ENCODE measurements around the gene ORC2. TPM values are rescaled to one million over a fixed set of nuclear protein-coding genes. Genes with fewer than 3 reads are reported as not detected.

ORC2 gene
- total and polyA plus RNA-seq, 3 experiments from 2014 or later: 8.5 to 51.9 (median 47.9) TPM

DNA sequence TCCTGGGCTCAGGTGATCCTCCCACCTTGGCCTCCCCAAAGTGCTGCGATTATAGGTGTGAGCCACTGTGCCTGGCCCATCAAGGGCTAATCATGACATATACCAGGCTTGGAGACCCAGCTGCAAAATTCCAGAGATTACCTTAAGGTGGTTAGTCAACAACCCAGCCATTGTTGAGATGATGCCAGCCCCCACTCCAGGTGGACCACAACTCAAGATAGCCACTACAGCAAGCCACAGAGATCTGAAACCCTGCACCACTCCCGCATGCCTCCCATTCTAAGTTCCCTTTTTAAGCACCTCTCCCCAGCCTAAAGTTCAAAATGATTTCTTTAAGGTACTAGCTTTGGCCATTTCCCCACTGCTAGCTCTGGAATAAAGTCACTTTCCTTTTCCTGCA, 94.4 kb downstream of the ORC2 start:
- H3K27me3 ChIP-seq (ENCODE audit: insufficient read depth, low read length, poor library complexity, severe bottlenecking): no peaks in the 10 kb centered on the region
- H3K36me3 ChIP-seq (ENCODE audit: insufficient read depth, low read length): no peaks in the 10 kb centered on the region
- Mint-ChIP-seq H3K27ac (peak overlapping the region; percentile 15 to 96 (median 65)), H3K4me3 (peak overlapping the region in 2 of 7 donors; percentile 62 to 63), H3K9me3 (no peaks in the 10 kb centered on the region), H3K36me3 (peaks cover under 1 to 45% (median 5%) of the 10 kb centered on the region in 3 donors), H3K27me3 (peaks cover 0 to 6% of the 10 kb centered on the region in 2 donors), H3K4me1 (peaks cover 13 to 23% (median 20%) of the 10 kb centered on the region in 3 donors)
- no peak for DNase-seq
- H3K4me1 ChIP-seq (ENCODE audit: insufficient read depth, low read length): peaks cover 15% of the 10 kb centered on the region
- ChIA-PET CTCF (interaction anchor here (1.4 kb wide), 1 partner anchor 363 kb away, joined by 4 read pairs; no protein-coding TSS in a partner anchor), POLR2A (interaction anchor here (0.6 to 1.2 kb wide), 2 partner anchors 9 to 20 kb away, joined by 3 to 5 read pairs; partner anchors contain the start of genes NIF3L1 and PPIL3)
- no peak overlapping the region for H3K4me3 ChIP-seq (ENCODE audit: low read length)
- no peaks in the 10 kb centered on the region for H3K9me3 ChIP-seq (ENCODE audit: low read length)
- peak overlapping the region; percentile 9 for H3K27ac ChIP-seq (ENCODE audit: low read depth, low read length)

DNA sequence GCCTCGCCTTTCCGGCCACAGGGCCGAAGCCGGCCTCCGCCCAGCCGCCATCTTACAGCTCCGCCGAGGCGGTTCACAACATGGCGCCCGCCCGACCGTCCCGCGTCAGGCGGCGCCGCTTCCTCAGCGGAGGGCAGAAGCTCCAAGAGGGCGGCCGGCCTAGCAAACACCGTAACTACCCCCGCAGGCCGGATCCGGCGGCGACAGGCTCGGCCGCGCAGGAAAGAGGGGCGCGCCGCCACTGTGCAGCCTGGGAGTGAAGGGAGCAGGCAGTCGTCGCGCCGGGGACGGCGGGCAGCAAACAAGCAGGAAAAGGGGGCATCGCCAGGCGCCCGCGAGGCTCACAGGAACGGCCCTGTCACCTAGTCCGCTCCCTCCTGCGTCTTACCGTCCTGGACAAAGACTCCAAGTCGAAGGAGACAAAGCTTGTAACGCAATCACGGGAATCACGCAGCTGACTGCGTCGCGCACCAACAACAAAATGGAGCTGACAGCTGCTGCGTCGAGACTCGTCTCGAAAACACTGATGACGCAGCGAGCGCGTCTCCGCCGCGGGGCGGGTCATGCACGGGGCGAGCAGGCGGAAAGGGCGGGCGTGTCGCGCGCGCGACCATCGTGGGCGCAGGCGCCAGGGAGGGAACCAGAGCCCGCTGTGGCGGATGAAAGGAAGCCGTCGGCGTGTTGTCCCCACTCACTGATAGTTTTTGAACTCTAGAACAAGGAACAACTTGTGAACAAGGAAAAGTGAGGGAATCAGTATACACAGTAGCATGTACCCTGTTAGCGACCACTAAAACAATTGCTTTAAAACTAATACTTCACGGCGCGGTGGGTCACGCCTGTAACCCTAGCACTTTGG, 99.1 kb downstream of the ORC2 start, which contains the start of gene CLK1:
Gene CLK1, minus strand, starts transcription at position 483 of the 859 bp plus-strand sequence. CDS start 2,796 bp downstream, outside the sequence.
- Histone ChIP-seq H3K4me1 (ENCODE audit: insufficient read depth, low read length) (peaks cover 28% of the 10 kb centered on the region), H3K4me3 (ENCODE audit: low read length) (peak within 1 kb of the TSS; percentile 100), H3K9me3 (ENCODE audit: low read length) (no peaks in the 10 kb centered on the region), H3K27me3 (ENCODE audit: insufficient read depth, low read length, poor library complexity, severe bottlenecking) (no peaks in the 10 kb centered on the region), H3K27ac (ENCODE audit: low read depth, low read length) (peak within 1 kb of the TSS; percentile 100), H3K36me3 (ENCODE audit: insufficient read depth, low read length) (peaks cover 17% of the 10 kb centered on the region)
- Mint-ChIP-seq H3K27ac (peak within 1 kb of the TSS; percentile 92 to 100 (median 100)), H3K9me3 (no peaks in the 10 kb centered on the region), H3K27me3 (peaks cover 0 to 20% of the 10 kb centered on the region in 2 donors), H3K4me3 (peak within 1 kb of the TSS; percentile 92 to 99 (median 94)), H3K36me3 (peaks cover 24 to 61% (median 27%) of the 10 kb centered on the region in 3 donors), H3K4me1 (peaks cover 40 to 51% (median 49%) of the 10 kb centered on the region in 3 donors)
- DNase-seq: peak; percentile 92 to 98 (median 94)
- POLR2A ChIA-PET: interaction anchor here (0.5 to 3.2 kb wide), 29 partner anchors 9 to 916 kb away, joined by 3 to 90 read pairs (median 5); partner anchors contain the start of genes ALS2, BZW1, CASP10 and CASP8
- CTCF ChIA-PET: interaction anchor here (0.6 to 2.2 kb wide), 13 partner anchors 15 to 368 kb away, joined by 3 to 15 read pairs (median 4); partner anchors contain the start of genes HYCC2, NDUFB3, NIF3L1 and ORC2

DNA sequence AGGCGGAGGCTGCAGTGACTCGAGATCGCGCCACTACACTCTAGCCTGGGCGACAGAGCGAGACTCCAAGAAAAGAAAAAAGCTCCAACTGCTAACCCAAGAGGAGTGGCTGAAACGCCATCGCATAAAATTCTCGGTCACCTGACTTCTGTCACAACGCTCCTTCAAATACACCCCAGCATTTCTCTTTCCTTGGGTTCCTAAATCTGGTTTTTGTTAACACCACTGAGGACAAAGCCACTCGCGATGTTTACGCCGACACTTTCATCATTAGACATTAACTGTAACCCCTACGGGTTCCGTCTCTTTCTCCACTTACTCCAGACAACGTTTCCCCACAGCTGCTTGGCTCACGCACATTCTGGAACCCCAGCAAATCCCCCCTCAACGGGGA, 99.7 kb downstream of the ORC2 start:
- H3K27me3 Mint-ChIP-seq: peaks cover 0 to 20% of the 10 kb centered on the region in 2 donors
- H3K4me3 Mint-ChIP-seq: peak overlapping the region; percentile 92 to 99 (median 94)
- no peaks in the 10 kb centered on the region for H3K9me3 ChIP-seq (ENCODE audit: low read length)
- H3K36me3 ChIP-seq (ENCODE audit: insufficient read depth, low read length): peaks cover 23% of the 10 kb centered on the region
- peaks cover 30% of the 10 kb centered on the region for H3K4me1 ChIP-seq (ENCODE audit: insufficient read depth, low read length)
- peak overlapping the region; percentile 100 for H3K4me3 ChIP-seq (ENCODE audit: low read length)
- ChIA-PET POLR2A (interaction anchor here (0.5 to 3.2 kb wide), 24 partner anchors 9 to 587 kb away, joined by 3 to 90 read pairs (median 6); partner anchors contain the start of genes BZW1, CASP10, CASP8 and CFLAR), CTCF (interaction anchor here (0.6 to 2.2 kb wide), 13 partner anchors 15 to 369 kb away, joined by 3 to 15 read pairs (median 4); partner anchors contain the start of genes HYCC2, NDUFB3, NIF3L1 and ORC2)
- peak overlapping the region; percentile 92 to 100 (median 100) for H3K27ac Mint-ChIP-seq
- no peaks in the 10 kb centered on the region for H3K27me3 ChIP-seq (ENCODE audit: insufficient read depth, low read length, poor library complexity, severe bottlenecking)
- peaks cover 26 to 62% (median 31%) of the 10 kb centered on the region in 3 donors for H3K36me3 Mint-ChIP-seq
- H3K27ac ChIP-seq (ENCODE audit: low read depth, low read length): peak overlapping the region; percentile 100
- no peaks in the 10 kb centered on the region for H3K9me3 Mint-ChIP-seq
- peak in 2 of 5 donors; percentile 16 to 58 for DNase-seq
- H3K4me1 Mint-ChIP-seq: peaks cover 42 to 51% (median 49%) of the 10 kb centered on the region in 3 donors

DNA sequence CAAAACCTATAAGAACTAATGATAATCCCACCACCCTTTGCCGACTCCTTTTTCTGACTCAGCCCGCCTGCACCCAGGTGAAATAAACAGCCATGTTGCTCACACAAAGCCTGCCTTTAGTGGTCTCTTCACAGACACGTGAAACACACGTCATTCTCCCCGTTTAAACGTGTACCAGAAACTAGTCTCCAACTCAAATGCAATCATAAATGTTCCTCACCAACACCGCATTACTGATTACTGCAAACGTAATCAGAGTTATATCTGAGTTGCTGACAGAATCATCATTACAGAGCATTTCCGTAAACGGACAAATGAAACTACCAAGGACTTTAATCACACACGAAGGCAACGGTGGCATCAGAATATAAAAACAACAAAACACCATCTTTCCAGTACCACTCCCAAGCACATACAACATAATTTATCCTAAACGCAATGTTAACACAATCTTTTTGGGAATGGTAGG, 100.9 kb downstream of the ORC2 start:
- CTCF ChIA-PET: interaction anchor here (1.4 kb wide), 1 partner anchor 25 kb away, joined by 5 read pairs; no protein-coding TSS in a partner anchor
- H3K4me3 ChIP-seq (ENCODE audit: low read length): peak overlapping the region; percentile 100
- peaks cover 38% of the 10 kb centered on the region for H3K4me1 ChIP-seq (ENCODE audit: insufficient read depth, low read length)
- Mint-ChIP-seq H3K27ac (peak overlapping the region; percentile 92 to 100 (median 100)), H3K9me3 (no peaks in the 10 kb centered on the region), H3K27me3 (peaks cover 0 to 20% of the 10 kb centered on the region in 2 donors), H3K4me3 (peak overlapping the region; percentile 92 to 99 (median 94)), H3K36me3 (peaks cover 36 to 73% (median 40%) of the 10 kb centered on the region in 3 donors), H3K4me1 (peaks cover 51 to 59% (median 58%) of the 10 kb centered on the region in 3 donors)
- H3K9me3 ChIP-seq (ENCODE audit: low read length): no peaks in the 10 kb centered on the region
- POLR2A ChIA-PET: interaction anchor here (3.2 kb wide), 1 partner anchor 149 kb away, joined by 26 read pairs; no protein-coding TSS in a partner anchor
- peak; percentile 30 to 78 (median 75) for DNase-seq
- H3K27ac ChIP-seq (ENCODE audit: low read depth, low read length): peak overlapping the region; percentile 100
- no peaks in the 10 kb centered on the region for H3K27me3 ChIP-seq (ENCODE audit: insufficient read depth, low read length, poor library complexity, severe bottlenecking)
- peaks cover 35% of the 10 kb centered on the region for H3K36me3 ChIP-seq (ENCODE audit: insufficient read depth, low read length)

DNA sequence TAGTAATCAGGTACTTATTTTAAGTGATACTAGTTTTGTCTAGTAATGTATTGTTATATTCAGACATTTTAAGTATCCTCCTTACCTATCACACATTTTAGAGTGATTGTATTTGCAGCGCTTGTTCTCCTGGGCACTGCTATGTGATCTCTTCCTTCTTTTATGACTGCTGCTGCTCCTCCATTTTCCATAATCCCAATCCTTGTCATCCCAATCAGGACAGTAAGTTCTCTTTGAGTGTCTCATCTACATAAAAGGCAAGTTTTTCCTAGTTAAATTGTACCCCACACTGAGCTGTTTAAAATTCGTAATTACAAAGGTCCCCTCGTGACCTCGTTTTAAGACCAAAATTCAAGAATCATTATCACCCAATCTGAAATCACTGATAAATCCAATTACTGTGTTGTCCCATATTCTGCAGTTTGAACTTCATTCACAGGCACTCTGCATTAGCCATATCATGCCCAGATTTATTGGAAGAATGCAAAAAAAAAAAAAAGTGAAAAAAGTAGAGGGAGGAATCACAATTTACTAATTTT, 101.8 kb downstream of the ORC2 start:
- no peaks in the 10 kb centered on the region for H3K9me3 Mint-ChIP-seq
- H3K4me3 Mint-ChIP-seq: peak overlapping the region; percentile 92 to 99 (median 94)
- Histone ChIP-seq H3K9me3 (ENCODE audit: low read length) (no peaks in the 10 kb centered on the region), H3K36me3 (ENCODE audit: insufficient read depth, low read length) (peaks cover 44% of the 10 kb centered on the region), H3K27me3 (ENCODE audit: insufficient read depth, low read length, poor library complexity, severe bottlenecking) (no peaks in the 10 kb centered on the region), H3K4me3 (ENCODE audit: low read length) (peak overlapping the region; percentile 100), H3K4me1 (ENCODE audit: insufficient read depth, low read length) (peaks cover 42% of the 10 kb centered on the region), H3K27ac (ENCODE audit: low read depth, low read length) (peak overlapping the region; percentile 100)
- no peak for DNase-seq
- ChIA-PET POLR2A (interaction anchor here (0.7 kb wide), 2 partner anchors 16 to 140 kb away, joined by 3 to 4 read pairs; no protein-coding TSS in a partner anchor), CTCF (interaction anchor here (0.7 kb wide), 1 partner anchor 207 kb away, joined by 3 read pairs; no protein-coding TSS in a partner anchor)
- peaks cover 60 to 67% (median 66%) of the 10 kb centered on the region in 3 donors for H3K4me1 Mint-ChIP-seq
- peaks cover 0 to 20% of the 10 kb centered on the region in 2 donors for H3K27me3 Mint-ChIP-seq
- peaks cover 39 to 77% (median 47%) of the 10 kb centered on the region in 3 donors for H3K36me3 Mint-ChIP-seq
- H3K27ac Mint-ChIP-seq: peak overlapping the region; percentile 61 to 100 (median 100)

DNA sequence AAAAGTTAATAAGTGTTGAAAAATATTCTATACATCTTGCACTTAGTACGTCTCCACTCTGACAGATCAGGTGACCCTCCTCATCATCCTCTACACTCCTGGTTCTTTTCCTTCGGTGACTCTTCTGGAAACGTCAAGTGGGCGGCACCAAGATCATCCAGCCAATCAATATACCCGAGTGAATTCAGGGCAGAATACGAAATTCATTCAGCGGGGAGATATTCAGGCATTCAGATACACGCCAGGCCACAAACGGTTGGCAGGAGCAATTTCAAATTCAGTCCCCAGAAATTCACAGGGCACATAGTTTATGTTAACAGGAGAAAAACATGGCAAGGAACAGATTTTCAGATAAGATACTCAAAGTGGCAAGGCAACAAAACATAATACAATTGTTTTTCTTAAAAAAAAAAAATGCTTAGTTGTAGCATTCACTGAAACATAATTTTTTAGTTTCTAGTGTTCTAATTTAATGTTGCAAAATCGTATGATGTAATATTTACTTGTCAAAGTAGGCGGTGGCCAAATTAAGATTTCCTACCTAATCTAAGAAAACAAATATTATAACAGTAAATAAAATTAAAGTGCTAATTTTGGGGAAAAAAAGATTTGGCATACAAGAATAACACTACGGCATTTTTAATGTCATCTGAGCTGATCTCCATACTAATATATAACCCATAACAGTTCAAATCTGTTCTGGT, 103.2 kb downstream of the ORC2 start:
- ChIA-PET POLR2A (interaction anchor here (0.6 kb wide), 1 partner anchor 8 kb away, joined by 3 read pairs; no protein-coding TSS in a partner anchor), CTCF (interaction anchor here (2.3 kb wide), 1 partner anchor 11 kb away, joined by 8 read pairs; no protein-coding TSS in a partner anchor)
- peaks cover 65 to 71% (median 70%) of the 10 kb centered on the region in 3 donors for H3K4me1 Mint-ChIP-seq
- Histone ChIP-seq H3K4me3 (ENCODE audit: low read length) (peak overlapping the region; percentile 40), H3K27me3 (ENCODE audit: insufficient read depth, low read length, poor library complexity, severe bottlenecking) (no peaks in the 10 kb centered on the region), H3K9me3 (ENCODE audit: low read length) (no peaks in the 10 kb centered on the region), H3K27ac (ENCODE audit: low read depth, low read length) (no peak overlapping the region), H3K36me3 (ENCODE audit: insufficient read depth, low read length) (peaks cover 55% of the 10 kb centered on the region), H3K4me1 (ENCODE audit: insufficient read depth, low read length) (peaks cover 46% of the 10 kb centered on the region)
- peak in 1 of 5 donors; percentile 24 for DNase-seq
- H3K27ac Mint-ChIP-seq: peak overlapping the region; percentile 62 to 93 (median 83)
- peaks cover 39 to 87% (median 52%) of the 10 kb centered on the region in 3 donors for H3K36me3 Mint-ChIP-seq
- H3K4me3 Mint-ChIP-seq: peak overlapping the region; percentile 84 to 99 (median 93)
- no peaks in the 10 kb centered on the region for H3K9me3 Mint-ChIP-seq
- peaks cover 0 to 20% of the 10 kb centered on the region in 2 donors for H3K27me3 Mint-ChIP-seq
